WTC11 (cell line): ENCODE data around the gene DHX34. TPM values are rescaled to one million over a fixed set of nuclear protein-coding genes. Genes with fewer than 3 reads are reported as not detected.

Experiments
- ATAC-seq: fragments of 200-7000 bp; cut with Tn5 transposase; 2 replicates; pipeline ENCODE4 v1.10.0; 2021; ENCODE audit warnings: mild to moderate bottlenecking, moderate library complexity
- CTCF ChIA-PET: fragments of 300-600 bp; sonication (Branson Sonifier 250); formaldehyde crosslinking; loops from one replicate; lab custom pipeline; 2021; ENCODE audit warnings: antibody characterized with exemption; lab: Charles Lee
- POLR2A ChIA-PET: fragments of 350-600 bp; sonication (Branson Sonifier 250); formaldehyde crosslinking; loops from one replicate; lab custom pipeline; 2021; ENCODE audit warnings: antibody characterized with exemption; lab: Charles Lee
- DNase-seq: peaks from one replicate; pipeline ENCODE4 v3.0.0; 2021; ENCODE audit warnings: low spot score
- H3K27ac Mint-ChIP-seq: 2 replicates; pipeline ENCODE4 v1.8.0; 2021; ENCODE audit warnings: mixed read lengths
- H3K27me3 Mint-ChIP-seq: 2 replicates; pipeline ENCODE4 v1.8.0; 2021; ENCODE audit warnings: low read depth, mild to moderate bottlenecking, moderate library complexity, mixed read lengths
- H3K36me3 Mint-ChIP-seq: 2 replicates; pipeline ENCODE4 v1.8.0; 2021; ENCODE audit warnings: mixed read lengths
- H3K4me1 Mint-ChIP-seq: 2 replicates; pipeline ENCODE4 v1.8.0; 2022; ENCODE audit warnings: mixed read lengths
- H3K4me3 Mint-ChIP-seq: 2 replicates; pipeline ENCODE4 v1.8.0; 2021; ENCODE audit warnings: mild to moderate bottlenecking, moderate library complexity, mixed read lengths
- H3K9me3 Mint-ChIP-seq: 2 replicates; pipeline ENCODE4 v1.8.0; 2021; ENCODE audit warnings: mixed read lengths
- ARID4B ChIP-seq: sonication (generic); formaldehyde crosslinking; IDR thresholded peaks from 2 replicates; pipeline ENCODE4 v1.8.0; 2023; ENCODE audit warnings: missing genetic modification reagents, mild to moderate bottlenecking, borderline replicate concordance
- ATF6 ChIP-seq: sonication (generic); formaldehyde crosslinking; IDR thresholded peaks from 2 replicates; pipeline ENCODE4 v1.8.1; 2023; ENCODE audit warnings: mild to moderate bottlenecking, missing genetic modification reagents
- ELF4 ChIP-seq: sonication (generic); formaldehyde crosslinking; IDR thresholded peaks from 2 replicates; pipeline ENCODE4 v1.8.1; 2022; ENCODE audit warnings: low read depth, mild to moderate bottlenecking, moderate library complexity, missing genetic modification reagents
- NFATC4 ChIP-seq: fragments of 250-450 bp; sonication (Bioruptor Pico); IDR thresholded peaks from 2 replicates; pipeline ENCODE4 v1.9.0; 2021; ENCODE audit warnings: mild to moderate bottlenecking
- OVOL2 ChIP-seq: fragments of 250-450 bp; sonication (Bioruptor Pico); IDR thresholded peaks from 2 replicates; pipeline ENCODE4 v1.9.0; 2021; ENCODE audit warnings: mild to moderate bottlenecking, borderline replicate concordance
- ZMAT4 ChIP-seq: fragments of 250-450 bp; sonication (Bioruptor Pico); IDR thresholded peaks from 2 replicates; pipeline ENCODE4 v1.9.0; 2021; ENCODE audit warnings: mild to moderate bottlenecking
- ZNF219 ChIP-seq: sonication (generic); formaldehyde crosslinking; IDR thresholded peaks from 2 replicates; pipeline ENCODE4 v1.8.0; 2023; ENCODE audit warnings: missing genetic modification reagents, mild to moderate bottlenecking, borderline replicate concordance
- ZNF263 ChIP-seq: sonication (generic); formaldehyde crosslinking; IDR thresholded peaks from 2 replicates; pipeline ENCODE4 v1.8.1; 2022; ENCODE audit warnings: low read depth, mild to moderate bottlenecking, moderate library complexity, missing genetic modification reagents
- ZNF396 ChIP-seq: fragments of 250-450 bp; sonication (Bioruptor Pico); IDR thresholded peaks from 2 replicates; pipeline ENCODE4 v1.8.0; 2021; ENCODE audit warnings: mild to moderate bottlenecking, moderate library complexity, borderline replicate concordance
- total RNA-seq: library from RNA; stranded (reverse); gene quantifications from 3 replicates; pipeline ENCODE4 v1.2.3, GENCODE V29; 2021
- TF ChIP-seq, protein P1 (sequence below): sonication (generic); formaldehyde crosslinking; IDR thresholded peaks from 2 replicates; pipeline ENCODE4 v1.8.1; 2022; ENCODE audit warnings: low read depth, missing genetic modification reagents, borderline replicate concordance
- TF ChIP-seq, protein P2 (sequence below): fragments of 250-450 bp; sonication (Bioruptor Pico); IDR thresholded peaks from 2 replicates; pipeline ENCODE4 v1.9.0; 2021; ENCODE audit warnings: moderate library complexity, mild to moderate bottlenecking, inconsistent platforms, borderline replicate concordance
- TF ChIP-seq, protein P3 (sequence below): sonication (generic); formaldehyde crosslinking; IDR thresholded peaks from 2 replicates; pipeline ENCODE4 v1.8.1; 2022; ENCODE audit warnings: low read depth, mild to moderate bottlenecking, moderate library complexity, missing genetic modification reagents, borderline replicate concordance
- TF ChIP-seq, protein P4 (sequence below): sonication (generic); formaldehyde crosslinking; IDR thresholded peaks from 2 replicates; pipeline ENCODE4 v1.8.0; 2022; ENCODE audit warnings: mild to moderate bottlenecking, missing genetic modification reagents
- TF ChIP-seq, protein P5 (sequence below): sonication (generic); formaldehyde crosslinking; IDR thresholded peaks from 2 replicates; pipeline ENCODE4 v1.8.1; 2023; ENCODE audit warnings: mild to moderate bottlenecking, moderate library complexity, missing genetic modification reagents

DHX34 gene
- total RNA-seq, 1 experiment from 2014 or later, result 35.6 TPM

GRCh38 chr19:47422417-47423163 lies 73.5 kb downstream of the DHX34 start:
- Mint-ChIP-seq H3K4me3 (peak overlapping the region; percentile 60), H3K4me1 (peaks cover 50% of the 10 kb centered on the region), H3K27ac (no peak overlapping the region)
- POLR2A ChIA-PET, result no interaction called here
- no peak for TF ChIP-seq OVOL2 (CRISPR knock-in tag)
- TF ChIP-seq, protein P1, sequence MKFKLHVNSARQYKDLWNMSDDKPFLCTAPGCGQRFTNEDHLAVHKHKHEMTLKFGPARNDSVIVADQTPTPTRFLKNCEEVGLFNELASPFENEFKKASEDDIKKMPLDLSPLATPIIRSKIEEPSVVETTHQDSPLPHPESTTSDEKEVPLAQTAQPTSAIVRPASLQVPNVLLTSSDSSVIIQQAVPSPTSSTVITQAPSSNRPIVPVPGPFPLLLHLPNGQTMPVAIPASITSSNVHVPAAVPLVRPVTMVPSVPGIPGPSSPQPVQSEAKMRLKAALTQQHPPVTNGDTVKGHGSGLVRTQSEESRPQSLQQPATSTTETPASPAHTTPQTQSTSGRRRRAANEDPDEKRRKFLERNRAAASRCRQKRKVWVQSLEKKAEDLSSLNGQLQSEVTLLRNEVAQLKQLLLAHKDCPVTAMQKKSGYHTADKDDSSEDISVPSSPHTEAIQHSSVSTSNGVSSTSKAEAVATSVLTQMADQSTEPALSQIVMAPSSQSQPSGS (CRISPR knock-in tag), result no peak
- no peak for TF ChIP-seq ARID4B (CRISPR knock-in tag)
- TF ChIP-seq, all 79 proteins: peak for 0
- Mint-ChIP-seq H3K27me3 (peaks cover 92% of the 10 kb centered on the region), H3K9me3 (no peaks in the 10 kb centered on the region), H3K36me3 (no peaks in the 10 kb centered on the region)
- ATAC-seq (no peak), DNase-seq (no peak)
- CTCF ChIA-PET, result no interaction called here

GRCh38 chr19:47423203-47423882 lies 74.2 kb downstream of the DHX34 start:
- Mint-ChIP-seq H3K27ac (no peak overlapping the region), H3K9me3 (no peaks in the 10 kb centered on the region), H3K4me1 (peaks cover 42% of the 10 kb centered on the region), H3K27me3 (peaks cover 84% of the 10 kb centered on the region), H3K4me3 (peak overlapping the region; percentile 60), H3K36me3 (no peaks in the 10 kb centered on the region)
- ChIA-PET CTCF (no interaction called here), POLR2A (no interaction called here)
- DNase-seq (no peak), ATAC-seq (no peak)
- TF ChIP-seq ATF6 (CRISPR knock-in tag) (no peak), ZNF396 (CRISPR knock-in tag) (no peak), NFATC4 (no peak), ZNF263 (CRISPR knock-in tag) (no peak), ZMAT4 (no peak), ELF4 (CRISPR knock-in tag) (no peak), ZNF219 (CRISPR knock-in tag) (no peak)
- TF ChIP-seq, protein P2, sequence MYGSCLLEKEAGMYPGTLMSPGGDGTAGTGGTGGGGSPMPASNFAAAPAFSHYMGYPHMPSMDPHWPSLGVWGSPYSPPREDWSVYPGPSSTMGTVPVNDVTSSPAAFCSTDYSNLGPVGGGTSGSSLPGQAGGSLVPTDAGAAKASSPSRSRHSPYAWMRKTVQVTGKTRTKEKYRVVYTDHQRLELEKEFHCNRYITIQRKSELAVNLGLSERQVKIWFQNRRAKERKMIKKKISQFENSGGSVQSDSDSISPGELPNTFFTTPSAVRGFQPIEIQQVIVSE, result no peak
- TF ChIP-seq, protein P3, sequence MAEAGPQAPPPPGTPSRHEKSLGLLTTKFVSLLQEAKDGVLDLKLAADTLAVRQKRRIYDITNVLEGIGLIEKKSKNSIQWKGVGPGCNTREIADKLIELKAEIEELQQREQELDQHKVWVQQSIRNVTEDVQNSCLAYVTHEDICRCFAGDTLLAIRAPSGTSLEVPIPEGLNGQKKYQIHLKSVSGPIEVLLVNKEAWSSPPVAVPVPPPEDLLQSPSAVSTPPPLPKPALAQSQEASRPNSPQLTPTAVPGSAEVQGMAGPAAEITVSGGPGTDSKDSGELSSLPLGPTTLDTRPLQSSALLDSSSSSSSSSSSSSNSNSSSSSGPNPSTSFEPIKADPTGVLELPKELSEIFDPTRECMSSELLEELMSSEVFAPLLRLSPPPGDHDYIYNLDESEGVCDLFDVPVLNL (CRISPR knock-in tag), result no peak
- TF ChIP-seq, protein P1 (CRISPR knock-in tag), result no peak
- TF ChIP-seq, protein P4, sequence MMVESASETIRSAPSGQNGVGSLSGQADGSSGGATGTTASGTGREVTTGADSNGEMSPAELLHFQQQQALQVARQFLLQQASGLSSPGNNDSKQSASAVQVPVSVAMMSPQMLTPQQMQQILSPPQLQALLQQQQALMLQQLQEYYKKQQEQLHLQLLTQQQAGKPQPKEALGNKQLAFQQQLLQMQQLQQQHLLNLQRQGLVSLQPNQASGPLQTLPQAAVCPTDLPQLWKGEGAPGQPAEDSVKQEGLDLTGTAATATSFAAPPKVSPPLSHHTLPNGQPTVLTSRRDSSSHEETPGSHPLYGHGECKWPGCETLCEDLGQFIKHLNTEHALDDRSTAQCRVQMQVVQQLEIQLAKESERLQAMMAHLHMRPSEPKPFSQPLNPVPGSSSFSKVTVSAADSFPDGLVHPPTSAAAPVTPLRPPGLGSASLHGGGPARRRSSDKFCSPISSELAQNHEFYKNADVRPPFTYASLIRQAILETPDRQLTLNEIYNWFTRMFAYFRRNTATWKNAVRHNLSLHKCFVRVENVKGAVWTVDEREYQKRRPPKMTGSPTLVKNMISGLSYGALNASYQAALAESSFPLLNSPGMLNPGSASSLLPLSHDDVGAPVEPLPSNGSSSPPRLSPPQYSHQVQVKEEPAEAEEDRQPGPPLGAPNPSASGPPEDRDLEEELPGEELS (CRISPR knock-in tag), result no peak
- TF ChIP-seq, protein P5, sequence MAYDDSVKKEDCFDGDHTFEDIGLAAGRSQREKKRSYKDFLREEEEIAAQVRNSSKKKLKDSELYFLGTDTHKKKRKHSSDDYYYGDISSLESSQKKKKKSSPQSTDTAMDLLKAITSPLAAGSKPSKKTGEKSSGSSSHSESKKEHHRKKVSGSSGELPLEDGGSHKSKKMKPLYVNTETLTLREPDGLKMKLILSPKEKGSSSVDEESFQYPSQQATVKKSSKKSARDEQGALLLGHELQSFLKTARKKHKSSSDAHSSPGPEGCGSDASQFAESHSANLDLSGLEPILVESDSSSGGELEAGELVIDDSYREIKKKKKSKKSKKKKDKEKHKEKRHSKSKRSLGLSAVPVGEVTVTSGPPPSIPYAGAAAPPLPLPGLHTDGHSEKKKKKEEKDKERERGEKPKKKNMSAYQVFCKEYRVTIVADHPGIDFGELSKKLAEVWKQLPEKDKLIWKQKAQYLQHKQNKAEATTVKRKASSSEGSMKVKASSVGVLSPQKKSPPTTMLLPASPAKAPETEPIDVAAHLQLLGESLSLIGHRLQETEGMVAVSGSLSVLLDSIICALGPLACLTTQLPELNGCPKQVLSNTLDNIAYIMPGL (CRISPR knock-in tag), result no peak
